ENCODE data around the gene EGFL8. TPM values are rescaled to one million over a fixed set of nuclear protein-coding genes. Genes with fewer than 3 reads are reported as not detected.

The EGFL8 gene
- total and polyA plus RNA-seq, 9 of the 15 experiments (the other 6 are each of a cell fraction or from before 2014, with no cell fraction given), result 2.2 to 47.4 (median 14.2) TPM

GRCh38 chr6:32176476-32177182 lies 12.2 kb downstream of the EGFL8 start (continued):
- TF ChIP-seq BRCA1 (IDR thresholded peaks at IDR 0.05), result no peak
- no peak for TF ChIP-seq BRCA1 (CRISPR knock-in tag; IDR thresholded peaks at IDR 0.05)
- 0 out of 2 replicates have a peak, but pooled peaks have one; percentile 70 for TF ChIP-seq ZNF57 (CRISPR knock-in tag; IDR thresholded peaks at IDR 0.05)
- TF ChIP-seq KDM4B (IDR thresholded peaks at IDR 0.05; ENCODE audit: borderline replicate concordance in 2 of 2, low read depth in 1 of 2), result no peak
- TF ChIP-seq, protein P1, sequence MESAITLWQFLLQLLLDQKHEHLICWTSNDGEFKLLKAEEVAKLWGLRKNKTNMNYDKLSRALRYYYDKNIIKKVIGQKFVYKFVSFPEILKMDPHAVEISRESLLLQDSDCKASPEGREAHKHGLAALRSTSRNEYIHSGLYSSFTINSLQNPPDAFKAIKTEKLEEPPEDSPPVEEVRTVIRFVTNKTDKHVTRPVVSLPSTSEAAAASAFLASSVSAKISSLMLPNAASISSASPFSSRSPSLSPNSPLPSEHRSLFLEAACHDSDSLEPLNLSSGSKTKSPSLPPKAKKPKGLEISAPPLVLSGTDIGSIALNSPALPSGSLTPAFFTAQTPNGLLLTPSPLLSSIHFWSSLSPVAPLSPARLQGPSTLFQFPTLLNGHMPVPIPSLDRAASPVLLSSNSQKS (CRISPR knock-in tag; IDR thresholded peaks at IDR 0.05), result no peak
- TF ChIP-seq ZNF707 (CRISPR knock-in tag; conservative IDR thresholded peaks at IDR 0.05), result no peak
- TF ChIP-seq FOXJ2 (tag; IDR thresholded peaks at IDR 0.05), result no peak
- peak; percentile 51; the same call in 1 of the 2 replicates for TF ChIP-seq ZEB2 (IDR thresholded peaks at IDR 0.05)
- peak; percentile 59; the same call in 1 of the 2 replicates for TF ChIP-seq ZFP1 (CRISPR knock-in tag; IDR thresholded peaks at IDR 0.05)
- TF ChIP-seq KAT7 (CRISPR knock-in tag; IDR thresholded peaks at IDR 0.05; ENCODE audit: borderline replicate concordance), result no peak
- peak; percentile 56; the same call in 1 of the 2 replicates for TF ChIP-seq EHMT2 (IDR thresholded peaks at IDR 0.05)
- peak; percentile 10; the same call in 1 of the 2 replicates for TF ChIP-seq ZBTB40 (IDR thresholded peaks at IDR 0.05)
- no peak for TF ChIP-seq ZBTB40 (CRISPR knock-in tag; IDR thresholded peaks at IDR 0.05)
- TF ChIP-seq EP300 (IDR thresholded peaks at IDR 0.05; ENCODE audit: low read length), result peak; percentile 34; the same call in 1 of the 2 replicates
- TF ChIP-seq, protein P2, sequence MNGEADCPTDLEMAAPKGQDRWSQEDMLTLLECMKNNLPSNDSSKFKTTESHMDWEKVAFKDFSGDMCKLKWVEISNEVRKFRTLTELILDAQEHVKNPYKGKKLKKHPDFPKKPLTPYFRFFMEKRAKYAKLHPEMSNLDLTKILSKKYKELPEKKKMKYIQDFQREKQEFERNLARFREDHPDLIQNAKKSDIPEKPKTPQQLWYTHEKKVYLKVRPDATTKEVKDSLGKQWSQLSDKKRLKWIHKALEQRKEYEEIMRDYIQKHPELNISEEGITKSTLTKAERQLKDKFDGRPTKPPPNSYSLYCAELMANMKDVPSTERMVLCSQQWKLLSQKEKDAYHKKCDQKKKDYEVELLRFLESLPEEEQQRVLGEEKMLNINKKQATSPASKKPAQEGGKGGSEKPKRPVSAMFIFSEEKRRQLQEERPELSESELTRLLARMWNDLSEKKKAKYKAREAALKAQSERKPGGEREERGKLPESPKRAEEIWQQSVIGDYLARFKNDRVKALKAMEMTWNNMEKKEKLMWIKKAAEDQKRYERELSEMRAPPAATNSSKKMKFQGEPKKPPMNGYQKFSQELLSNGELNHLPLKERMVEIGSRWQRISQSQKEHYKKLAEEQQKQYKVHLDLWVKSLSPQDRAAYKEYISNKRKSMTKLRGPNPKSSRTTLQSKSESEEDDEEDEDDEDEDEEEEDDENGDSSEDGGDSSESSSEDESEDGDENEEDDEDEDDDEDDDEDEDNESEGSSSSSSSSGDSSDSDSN (IDR thresholded peaks at IDR 0.05; ENCODE audit: borderline replicate concordance in 1 of 2, low read depth in 2 of 2, low read length in 2 of 2), result 0 out of 4 replicates have a peak, but pooled peaks of 1 of the 2 experiments have one; percentile 45

All from K562 (cell line).